GM12892 (cell line): ENCODE data around the gene C16orf86.

ENCODE experiments used
- POLR2A ChIP-seq: IDR thresholded peaks from 2 replicates; pipeline ENCODE4 v1.6.1; 2011; ENCODE audit warnings: low read depth, low read length, control low read depth
- POLR2AphosphoS5 ChIP-seq: IDR thresholded peaks from 2 replicates; pipeline ENCODE4 v1.6.1; 2011; ENCODE audit warnings: low read depth, low read length, control low read depth
- TAF1 ChIP-seq: IDR thresholded peaks from 2 replicates; pipeline ENCODE4 v1.6.1; 2011; ENCODE audit warnings: low read depth, mild to moderate bottlenecking, control low read depth, low read length, borderline replicate concordance

DNA sequence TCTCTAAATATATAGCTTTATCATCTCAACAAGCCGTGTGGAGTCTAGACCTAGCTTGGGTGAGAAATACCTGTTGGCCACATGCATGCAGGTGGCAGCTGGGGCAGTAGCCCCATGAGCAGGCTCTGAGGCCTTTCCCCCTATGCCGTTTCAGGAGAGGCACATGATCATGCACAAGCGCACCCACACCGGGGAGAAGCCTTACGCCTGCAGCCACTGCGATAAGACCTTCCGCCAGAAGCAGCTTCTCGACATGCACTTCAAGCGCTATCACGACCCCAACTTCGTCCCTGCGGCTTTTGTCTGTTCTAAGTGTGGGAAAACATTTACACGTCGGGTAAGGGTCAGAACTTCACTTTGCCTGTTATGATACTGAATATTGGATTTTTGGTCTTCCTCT, 38.4 kb upstream of the C16orf86 start:
- TF ChIP-seq TAF1: no peak
- no peak for TF ChIP-seq POLR2A
- no peak for TF ChIP-seq POLR2AphosphoS5
